K562 (cell line): Measurements from ENCODE around the gene TMEM120A. TPM values are rescaled to one million over a fixed set of nuclear protein-coding genes. Genes with fewer than 3 reads are reported as not detected.

Experiments
- BCOR ChIP-seq: fragments of 450-650 bp; IDR thresholded peaks from 2 replicates; pipeline ENCODE4 v1.6.1; 2016
- ESRRB ChIP-seq: fragments of 250-450 bp; sonication (Bioruptor Pico); IDR thresholded peaks from 2 replicates; pipeline ENCODE4 v1.5.0; 2020; ENCODE audit warnings: mild to moderate bottlenecking, moderate library complexity, borderline replicate concordance
- ETS2 ChIP-seq: IDR thresholded peaks from 2 replicates; pipeline ENCODE4 v1.6.1; 2016; ENCODE audit warnings: borderline replicate concordance, missing genetic modification characterization, mild to moderate bottlenecking, moderate library complexity, missing compliant biosample characterization; ENCODE audit not compliant: poor library complexity, severe bottlenecking
- KHSRP ChIP-seq: fragments of 450-650 bp; IDR thresholded peaks from 2 replicates; pipeline ENCODE4 v1.6.1; 2017
- KLF10 ChIP-seq: fragments of 250-450 bp; sonication (Bioruptor Pico); IDR thresholded peaks from 2 replicates; pipeline ENCODE4 v1.6.1; 2021; ENCODE audit warnings: matching md5 sums
- MEF2D ChIP-seq: conservative IDR thresholded peaks from 2 replicates; pipeline ENCODE4 v1.6.1; 2016; ENCODE audit warnings: low read depth, missing genetic modification characterization, missing compliant biosample characterization
- NR1H2 ChIP-seq: sonication (generic); formaldehyde crosslinking; IDR thresholded peaks from 2 replicates; pipeline ENCODE4 v1.4.0; 2020; ENCODE audit warnings: mild to moderate bottlenecking, missing genetic modification reagents
- RB1 ChIP-seq: fragments of 450-650 bp; IDR thresholded peaks from 2 replicates; pipeline ENCODE4 v1.6.1; 2017; ENCODE audit warnings: low read depth, mild to moderate bottlenecking
- SP1 ChIP-seq: sonication (generic); formaldehyde crosslinking; IDR thresholded peaks from 2 replicates; pipeline ENCODE4 v1.8.1; 2022; ENCODE audit warnings: mild to moderate bottlenecking, missing genetic modification reagents
- STAT5B ChIP-seq: fragments of 250-450 bp; sonication (Bioruptor Pico); IDR thresholded peaks from 2 replicates; pipeline ENCODE4 v1.8.0; 2021; ENCODE audit warnings: mild to moderate bottlenecking, inconsistent platforms
- TARDBP ChIP-seq: fragments of 450-650 bp; IDR thresholded peaks from 2 replicates; pipeline ENCODE4 v1.6.1; 2016
- ZNF143 ChIP-seq: sonication (generic); formaldehyde crosslinking; IDR thresholded peaks from 2 replicates; pipeline ENCODE4 v1.9.0; 2022; ENCODE audit warnings: mild to moderate bottlenecking, missing genetic modification reagents
- ZNF175 ChIP-seq: fragments of 200-800 bp; sonication (Bioruptor generic); IDR thresholded peaks from 2 replicates; pipeline ENCODE4 v1.6.1; 2016; ENCODE audit warnings: low read depth, mild to moderate bottlenecking, missing genetic modification characterization, missing compliant biosample characterization
- ZNF780A ChIP-seq: fragments of 250-450 bp; sonication (Bioruptor Pico); IDR thresholded peaks from 2 replicates; pipeline ENCODE4 v1.5.0; 2021; ENCODE audit warnings: mild to moderate bottlenecking
- ZSCAN29 ChIP-seq: fragments of 450-650 bp; IDR thresholded peaks from 2 replicates; pipeline ENCODE4 v1.6.1; 2017
- polyA plus RNA-seq, 8 experiments: library from polyadenylated mRNA; depleted of rRNA in 4 of 8; stranded (reverse) in 5 of 8; unstranded in 3 of 8; fragments of >200 nt; fragmentation: Nextera tagmentation in 2 of 8; fragmentation: Illumina TruSeq in 1 of 8; extraction: Ambion mirVana in 2 of 8; extraction: Trizol in 1 of 8; gene quantifications; 2 replicates each; pipeline versions ENCODE4 v1.2.1 to v1.2.3, GENCODE V29; 2011 to 2014; ENCODE audit warnings: inconsistent platforms in 1 of 8, missing spikeins in 1 of 8
- total RNA-seq, 7 experiments: library from RNA; depleted of rRNA in 6 of 7; stranded (reverse); fragments of >200 nt in 6 of 7; fragmentation: Illumina TruSeq in 2 of 7; extraction: Trizol in 2 of 7; gene quantifications; 2 replicates each; pipeline versions ENCODE4 v1.2.1 to v1.2.3, GENCODE V29; 2011 to 2021; ENCODE audit warnings: low replicate concordance in 1 of 7
- TF ChIP-seq, protein P1 (sequence below): fragments of 250-450 bp; sonication (Bioruptor Pico); IDR thresholded peaks from 2 replicates; pipeline ENCODE4 v1.4.0; 2020; ENCODE audit warnings: mild to moderate bottlenecking, moderate library complexity
- TF ChIP-seq, protein P2 (sequence below): sonication (generic); formaldehyde crosslinking; IDR thresholded peaks from 2 replicates; pipeline ENCODE4 v1.5.0; 2020; ENCODE audit warnings: missing genetic modification reagents
- TF ChIP-seq, protein P3 (sequence below): sonication (generic); formaldehyde crosslinking; IDR thresholded peaks from 2 replicates; pipeline ENCODE4 v1.8.0; 2022; ENCODE audit warnings: missing genetic modification reagents, mild to moderate bottlenecking, borderline replicate concordance
- TF ChIP-seq, protein P4 (sequence below): sonication (generic); formaldehyde crosslinking; IDR thresholded peaks from 2 replicates; pipeline ENCODE4 v1.8.1; 2023; ENCODE audit warnings: mild to moderate bottlenecking, missing genetic modification reagents
- TF ChIP-seq, protein P5 (sequence below): fragments of 250-450 bp; sonication (Bioruptor Pico); IDR thresholded peaks from 2 replicates; pipeline ENCODE4 v1.9.0; 2021; ENCODE audit warnings: mild to moderate bottlenecking
- TF ChIP-seq, protein P6 (sequence below): sonication (generic); formaldehyde crosslinking; IDR thresholded peaks from 2 replicates; pipeline ENCODE4 v1.8.0; 2022; ENCODE audit warnings: mild to moderate bottlenecking, missing genetic modification reagents, borderline replicate concordance

Gene TMEM120A
- total and polyA plus RNA-seq, 9 of the 15 experiments (the other 6 are each of a cell fraction or from before 2014, with no cell fraction given), result 2.3 to 90.2 (median 22.9) TPM

DNA sequence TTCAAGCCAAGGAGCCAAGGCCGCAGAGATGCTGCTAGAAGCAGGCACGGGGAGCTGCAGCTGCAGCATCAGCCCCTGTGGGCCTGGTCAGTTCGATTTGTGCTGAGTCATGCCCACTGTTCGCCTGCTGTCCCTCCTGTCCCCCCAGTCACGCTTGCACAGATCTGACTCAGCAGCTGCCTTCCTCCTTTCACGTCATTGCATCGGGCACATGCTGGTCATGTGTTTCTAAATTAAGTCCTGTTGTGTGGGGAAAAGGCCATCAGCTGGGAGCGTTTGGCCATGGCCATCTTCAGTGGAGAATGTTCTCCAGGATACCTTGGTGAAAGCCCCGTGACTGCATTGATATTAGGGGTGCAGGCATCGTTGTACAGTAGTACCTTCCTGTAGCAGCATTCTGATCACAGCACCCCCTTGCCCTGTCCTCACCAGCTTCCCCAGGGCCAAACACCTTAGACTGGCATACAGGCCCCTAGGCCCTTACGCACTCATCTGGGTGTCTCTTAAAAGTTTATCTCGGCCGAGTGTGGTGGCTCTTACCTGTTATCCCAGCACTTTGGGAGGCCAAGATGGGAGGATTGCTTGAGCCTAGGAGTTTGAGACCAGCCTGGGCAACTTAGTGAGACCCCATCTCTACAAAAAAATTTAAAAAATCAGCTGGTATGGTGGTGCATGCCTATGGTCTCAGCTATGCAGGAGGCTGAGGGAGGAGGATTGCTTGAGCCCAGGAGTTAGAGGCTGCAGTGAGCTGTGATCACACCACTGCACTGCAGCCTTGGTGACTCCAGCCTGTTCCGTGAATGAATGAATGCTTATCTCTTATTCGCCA is 56.2 kb downstream of the TMEM120A start (continued):
- TF ChIP-seq, protein P1, sequence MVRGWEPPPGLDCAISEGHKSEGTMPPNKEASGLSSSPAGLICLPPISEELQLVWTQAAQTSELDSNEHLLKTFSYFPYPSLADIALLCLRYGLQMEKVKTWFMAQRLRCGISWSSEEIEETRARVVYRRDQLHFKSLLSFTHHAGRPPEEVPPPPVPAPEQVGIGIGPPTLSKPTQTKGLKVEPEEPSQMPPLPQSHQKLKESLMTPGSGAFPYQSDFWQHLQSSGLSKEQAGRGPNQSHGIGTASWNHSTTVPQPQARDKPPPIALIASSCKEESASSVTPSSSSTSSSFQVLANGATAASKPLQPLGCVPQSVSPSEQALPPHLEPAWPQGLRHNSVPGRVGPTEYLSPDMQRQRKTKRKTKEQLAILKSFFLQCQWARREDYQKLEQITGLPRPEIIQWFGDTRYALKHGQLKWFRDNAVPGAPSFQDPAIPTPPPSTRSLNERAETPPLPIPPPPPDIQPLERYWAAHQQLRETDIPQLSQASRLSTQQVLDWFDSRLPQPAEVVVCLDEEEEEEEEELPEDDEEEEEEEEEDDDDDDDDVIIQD (CRISPR knock-in tag), result no peak
- TF ChIP-seq ETS2 (no peak), STAT5B (CRISPR knock-in tag) (no peak), ZNF143 (CRISPR knock-in tag) (no peak), ESRRB (CRISPR knock-in tag) (no peak), SP1 (0 out of 2 replicates have a peak, but pooled peaks have one; percentile 22), ZNF175 (CRISPR knock-in tag) (peak; percentile 93), TARDBP (no peak), BCOR (peak; percentile 55), ZSCAN29 (no peak), KHSRP (no peak), ZNF780A (CRISPR knock-in tag) (no peak), NR1H2 (CRISPR knock-in tag) (no peak), MEF2D (tag) (peak; percentile 94), RB1 (peak; percentile 55; the same call in 1 of the 2 replicates), KLF10 (CRISPR knock-in tag) (no peak)
- TF ChIP-seq, protein P2, sequence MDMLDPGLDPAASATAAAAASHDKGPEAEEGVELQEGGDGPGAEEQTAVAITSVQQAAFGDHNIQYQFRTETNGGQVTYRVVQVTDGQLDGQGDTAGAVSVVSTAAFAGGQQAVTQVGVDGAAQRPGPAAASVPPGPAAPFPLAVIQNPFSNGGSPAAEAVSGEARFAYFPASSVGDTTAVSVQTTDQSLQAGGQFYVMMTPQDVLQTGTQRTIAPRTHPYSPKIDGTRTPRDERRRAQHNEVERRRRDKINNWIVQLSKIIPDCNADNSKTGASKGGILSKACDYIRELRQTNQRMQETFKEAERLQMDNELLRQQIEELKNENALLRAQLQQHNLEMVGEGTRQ (CRISPR knock-in tag), result peak; percentile 49
- TF ChIP-seq, protein P3, sequence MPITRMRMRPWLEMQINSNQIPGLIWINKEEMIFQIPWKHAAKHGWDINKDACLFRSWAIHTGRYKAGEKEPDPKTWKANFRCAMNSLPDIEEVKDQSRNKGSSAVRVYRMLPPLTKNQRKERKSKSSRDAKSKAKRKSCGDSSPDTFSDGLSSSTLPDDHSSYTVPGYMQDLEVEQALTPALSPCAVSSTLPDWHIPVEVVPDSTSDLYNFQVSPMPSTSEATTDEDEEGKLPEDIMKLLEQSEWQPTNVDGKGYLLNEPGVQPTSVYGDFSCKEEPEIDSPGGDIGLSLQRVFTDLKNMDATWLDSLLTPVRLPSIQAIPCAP (CRISPR knock-in tag), result no peak
- TF ChIP-seq, protein P4, sequence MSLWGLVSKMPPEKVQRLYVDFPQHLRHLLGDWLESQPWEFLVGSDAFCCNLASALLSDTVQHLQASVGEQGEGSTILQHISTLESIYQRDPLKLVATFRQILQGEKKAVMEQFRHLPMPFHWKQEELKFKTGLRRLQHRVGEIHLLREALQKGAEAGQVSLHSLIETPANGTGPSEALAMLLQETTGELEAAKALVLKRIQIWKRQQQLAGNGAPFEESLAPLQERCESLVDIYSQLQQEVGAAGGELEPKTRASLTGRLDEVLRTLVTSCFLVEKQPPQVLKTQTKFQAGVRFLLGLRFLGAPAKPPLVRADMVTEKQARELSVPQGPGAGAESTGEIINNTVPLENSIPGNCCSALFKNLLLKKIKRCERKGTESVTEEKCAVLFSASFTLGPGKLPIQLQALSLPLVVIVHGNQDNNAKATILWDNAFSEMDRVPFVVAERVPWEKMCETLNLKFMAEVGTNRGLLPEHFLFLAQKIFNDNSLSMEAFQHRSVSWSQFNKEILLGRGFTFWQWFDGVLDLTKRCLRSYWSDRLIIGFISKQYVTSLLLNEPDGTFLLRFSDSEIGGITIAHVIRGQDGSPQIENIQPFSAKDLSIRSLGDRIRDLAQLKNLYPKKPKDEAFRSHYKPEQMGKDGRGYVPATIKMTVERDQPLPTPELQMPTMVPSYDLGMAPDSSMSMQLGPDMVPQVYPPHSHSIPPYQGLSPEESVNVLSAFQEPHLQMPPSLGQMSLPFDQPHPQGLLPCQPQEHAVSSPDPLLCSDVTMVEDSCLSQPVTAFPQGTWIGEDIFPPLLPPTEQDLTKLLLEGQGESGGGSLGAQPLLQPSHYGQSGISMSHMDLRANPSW, result no peak
- TF ChIP-seq, protein P5, sequence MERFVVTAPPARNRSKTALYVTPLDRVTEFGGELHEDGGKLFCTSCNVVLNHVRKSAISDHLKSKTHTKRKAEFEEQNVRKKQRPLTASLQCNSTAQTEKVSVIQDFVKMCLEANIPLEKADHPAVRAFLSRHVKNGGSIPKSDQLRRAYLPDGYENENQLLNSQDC (CRISPR knock-in tag), result no peak
- TF ChIP-seq, protein P6, sequence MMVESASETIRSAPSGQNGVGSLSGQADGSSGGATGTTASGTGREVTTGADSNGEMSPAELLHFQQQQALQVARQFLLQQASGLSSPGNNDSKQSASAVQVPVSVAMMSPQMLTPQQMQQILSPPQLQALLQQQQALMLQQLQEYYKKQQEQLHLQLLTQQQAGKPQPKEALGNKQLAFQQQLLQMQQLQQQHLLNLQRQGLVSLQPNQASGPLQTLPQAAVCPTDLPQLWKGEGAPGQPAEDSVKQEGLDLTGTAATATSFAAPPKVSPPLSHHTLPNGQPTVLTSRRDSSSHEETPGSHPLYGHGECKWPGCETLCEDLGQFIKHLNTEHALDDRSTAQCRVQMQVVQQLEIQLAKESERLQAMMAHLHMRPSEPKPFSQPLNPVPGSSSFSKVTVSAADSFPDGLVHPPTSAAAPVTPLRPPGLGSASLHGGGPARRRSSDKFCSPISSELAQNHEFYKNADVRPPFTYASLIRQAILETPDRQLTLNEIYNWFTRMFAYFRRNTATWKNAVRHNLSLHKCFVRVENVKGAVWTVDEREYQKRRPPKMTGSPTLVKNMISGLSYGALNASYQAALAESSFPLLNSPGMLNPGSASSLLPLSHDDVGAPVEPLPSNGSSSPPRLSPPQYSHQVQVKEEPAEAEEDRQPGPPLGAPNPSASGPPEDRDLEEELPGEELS, result no peak
